Neural cell (in vitro differentiated cells): ENCODE data around the gene LCE3E. TPM values are rescaled to one million over a fixed set of nuclear protein-coding genes. Genes with fewer than 3 reads are reported as not detected.

Source experiments
- H2AFZ ChIP-seq: fragments of 200-600, 300-800 bp; sonication (generic), shearing (Covaris generic); 2 replicates; pipeline ENCODE4 v1.6.0; 2014; ENCODE audit warnings: low read depth, mild to moderate bottlenecking, antibody characterized with exemption, low read length, moderate library complexity
- H3F3A ChIP-seq: fragments of 200-600 bp; shearing (Covaris generic); 2 replicates; pipeline ENCODE4 v1.6.1; 2016; ENCODE audit warnings: mild to moderate bottlenecking, moderate library complexity, mixed read lengths, antibody characterized with exemption, low read length; ENCODE audit not compliant: insufficient read depth, poor library complexity, severe bottlenecking
- H3K27ac ChIP-seq: fragments of 200-600, 300-800 bp; sonication (generic), shearing (Covaris generic); 2 replicates; pipeline ENCODE4 v1.5.1; 2014; ENCODE audit warnings: mild to moderate bottlenecking, low read length, moderate library complexity
- H3K27me3 ChIP-seq: fragments of 300-800, 200-600 bp; sonication (generic), shearing (Covaris generic); 2 replicates; pipeline ENCODE4 v1.6.0; 2014; ENCODE audit warnings: mild to moderate bottlenecking, low read depth, low read length, moderate library complexity; ENCODE audit not compliant: insufficient read depth
- H3K36me3 ChIP-seq: fragments of 300-800, 200-600 bp; sonication (generic), shearing (Covaris generic); 2 replicates; pipeline ENCODE4 v1.5.1; 2014; ENCODE audit warnings: mild to moderate bottlenecking, antibody characterized with exemption, low read length, moderate library complexity; ENCODE audit not compliant: insufficient read depth
- H3K4me2 ChIP-seq: fragments of 300-800, 200-600 bp; sonication (generic), shearing (Covaris generic); 2 replicates; pipeline ENCODE4 v1.6.0; 2014; ENCODE audit warnings: mild to moderate bottlenecking, low read length
- H3K4me3 ChIP-seq: fragments of 300-800, 200-600 bp; sonication (generic), shearing (Covaris generic); 2 replicates; pipeline ENCODE4 v1.5.1; 2014; ENCODE audit warnings: mild to moderate bottlenecking, low read length, moderate library complexity
- H3K79me2 ChIP-seq: fragments of 200-600 bp; shearing (Covaris generic); replicated peaks from 2 replicates; pipeline ENCODE4 v1.6.0; 2014; ENCODE audit warnings: mild to moderate bottlenecking, low read length, moderate library complexity; ENCODE audit not compliant: insufficient read depth
- H3K9ac ChIP-seq: fragments of 300-800, 200-600 bp; sonication (generic), shearing (Covaris generic); 2 replicates; pipeline ENCODE4 v1.6.1; 2016; ENCODE audit warnings: mild to moderate bottlenecking, low read length, mixed read lengths
- H3K9me2 ChIP-seq: fragments of 200-600 bp; shearing (Covaris generic); 2 replicates; pipeline ENCODE4 v1.6.1; 2016; ENCODE audit warnings: mild to moderate bottlenecking, low read length, mixed read lengths; ENCODE audit not compliant: insufficient read depth
- H3K9me3 ChIP-seq: fragments of 200-600, 300-800 bp; sonication (generic), shearing (Covaris generic); 2 replicates; pipeline ENCODE4 v1.6.1; 2016; ENCODE audit warnings: mild to moderate bottlenecking, mixed run types, low read length, moderate library complexity, mixed read lengths
- H4K20me1 ChIP-seq: fragments of 200-600 bp; shearing (Covaris generic); 2 replicates; pipeline ENCODE4 v1.6.1; 2016; ENCODE audit warnings: mild to moderate bottlenecking, mixed run types; ENCODE audit not compliant: insufficient read depth
- CTCF ChIP-seq: fragments of 450-650 bp; IDR thresholded peaks from 2 replicates; pipeline ENCODE4 v1.5.1; 2014; ENCODE audit warnings: antibody characterized with exemption, mild to moderate bottlenecking, moderate library complexity; ENCODE audit not compliant: poor library complexity, severe bottlenecking
- EP300 ChIP-seq: fragments of 450-650 bp; conservative IDR thresholded peaks from 2 replicates; pipeline ENCODE4 v1.6.1; 2014; ENCODE audit warnings: antibody characterized with exemption, mild to moderate bottlenecking, moderate library complexity; ENCODE audit not compliant: poor library complexity, severe bottlenecking
- EZH2 ChIP-seq: fragments of 200-600, 300-800 bp; shearing (Covaris generic), sonication (generic); IDR thresholded peaks from 2 replicates; pipeline ENCODE4 v1.6.1; 2014; ENCODE audit warnings: antibody characterized with exemption, low read length, borderline replicate concordance, mild to moderate bottlenecking; ENCODE audit not compliant: insufficient read depth, poor library complexity, severe bottlenecking
- MXI1 ChIP-seq: fragments of 450-650 bp; conservative IDR thresholded peaks from 2 replicates; pipeline ENCODE4 v1.6.1; 2014; ENCODE audit warnings: antibody characterized with exemption, mild to moderate bottlenecking; ENCODE audit not compliant: poor library complexity, severe bottlenecking
- POLR2AphosphoS5 ChIP-seq: IDR thresholded peaks from 2 replicates; pipeline ENCODE4 v1.6.1; 2012
- RAD21 ChIP-seq: fragments of 450-650 bp; conservative IDR thresholded peaks from 2 replicates; pipeline ENCODE4 v1.6.1; 2014; ENCODE audit warnings: antibody characterized with exemption, mild to moderate bottlenecking, moderate library complexity
- REST ChIP-seq: IDR thresholded peaks from 2 replicates; pipeline ENCODE4 v1.6.1; 2012; ENCODE audit warnings: borderline replicate concordance
- SMC3 ChIP-seq: fragments of 450-650 bp; conservative IDR thresholded peaks from 2 replicates; pipeline ENCODE4 v1.6.1; 2014; ENCODE audit warnings: antibody characterized with exemption, mild to moderate bottlenecking, moderate library complexity; ENCODE audit not compliant: poor library complexity
- TAF1 ChIP-seq: IDR thresholded peaks from 2 replicates; pipeline ENCODE4 v1.6.1; 2012; ENCODE audit warnings: low read depth
- polyA plus RNA-seq: library from polyadenylated mRNA; depleted of rRNA; stranded (reverse); fragments of >200 nt; gene quantifications from 2 replicates; pipeline ENCODE4 v1.2.3, GENCODE V29; 2014

LCE3E gene
- polyA plus RNA-seq, 1 donor from 2014 or later = not detected

GRCh38 chr1:152539901-152540300, 26.7 kb downstream of the LCE3E start:
- Histone ChIP-seq H4K20me1 (no peaks in the 10 kb centered on the region), H3F3A (no peaks in the 10 kb centered on the region), H3K4me3 (no peak overlapping the region), H3K9ac (no peak overlapping the region), H3K79me2 (no peaks in the 10 kb centered on the region), H3K36me3 (no peaks in the 10 kb centered on the region), H3K9me2 (no peaks in the 10 kb centered on the region), H3K27ac (no peak overlapping the region), H2AFZ (no peak overlapping the region), H3K9me3 (peaks cover 6% of the 10 kb centered on the region), H3K27me3 (no peaks in the 10 kb centered on the region), H3K4me2 (no peak overlapping the region)
- TF ChIP-seq TAF1 (no peak), RAD21 (no peak), REST (no peak), EZH2 (no peak), EP300 (no peak), CTCF (no peak), POLR2AphosphoS5 (no peak), MXI1 (no peak), SMC3 (no peak)

GRCh38 chr1:152537496-152537895, 29.1 kb downstream of the LCE3E start:
- Histone ChIP-seq H3K4me2 (no peak overlapping the region), H3F3A (no peaks in the 10 kb centered on the region), H3K27me3 (no peaks in the 10 kb centered on the region), H3K79me2 (no peaks in the 10 kb centered on the region), H3K36me3 (no peaks in the 10 kb centered on the region), H3K9ac (no peak overlapping the region), H2AFZ (no peak overlapping the region), H3K9me3 (peaks cover 6% of the 10 kb centered on the region), H3K4me3 (no peak overlapping the region), H3K9me2 (no peaks in the 10 kb centered on the region), H3K27ac (no peak overlapping the region), H4K20me1 (no peaks in the 10 kb centered on the region)
- TF ChIP-seq SMC3 (no peak), EP300 (no peak), POLR2AphosphoS5 (no peak), RAD21 (no peak), TAF1 (no peak), REST (no peak), MXI1 (no peak), EZH2 (no peak), CTCF (no peak)
